Peyer's patch (tissue), 4 donors: ENCODE results near the gene MACROD2.

Experiments used
- POLR2A ChIP-seq, 2 donors: fragments of 450-650 bp; IDR thresholded peaks; one replicate each; pipeline ENCODE4 v1.5.1; 2017; ENCODE audit warnings: antibody characterized with exemption in 2 of 2, mild to moderate bottlenecking in 2 of 2, moderate library complexity in 2 of 2
- TF ChIP-seq, protein P1 (sequence below), 6 experiments: fragments of 450-650 bp in 4 of 6; fragments of 200-600 bp in 2 of 6; sonication (generic) in 1 of 6; IDR thresholded peaks; one replicate each; pipeline ENCODE4 v1.5.1; 2017 to 2019; ENCODE audit warnings: antibody characterized with exemption in 6 of 6, mild to moderate bottlenecking in 3 of 6, moderate library complexity in 1 of 6

DNA sequence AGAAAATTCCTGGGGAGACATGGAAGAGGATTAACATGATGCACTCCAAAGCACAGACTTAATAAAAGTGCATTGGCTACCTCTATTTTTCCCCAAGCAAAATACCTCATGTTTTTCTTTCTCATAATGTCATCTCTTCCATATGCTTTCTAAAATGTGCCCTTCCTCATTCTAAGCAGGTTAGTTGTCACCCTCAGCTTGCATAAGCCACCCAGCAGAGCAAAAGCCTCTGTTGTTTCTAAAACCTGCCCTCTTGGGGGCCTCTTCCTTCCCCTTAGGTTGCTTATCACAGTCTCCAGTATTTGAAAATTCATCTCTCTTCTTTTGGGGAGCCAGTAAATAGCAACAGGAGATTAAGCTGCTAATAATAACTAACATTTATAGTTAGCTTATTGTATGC, 525.7 kb downstream of the MACROD2 start:
- no peak for TF ChIP-seq POLR2A (IDR thresholded peaks at IDR 0.05)
- TF ChIP-seq, protein P1, sequence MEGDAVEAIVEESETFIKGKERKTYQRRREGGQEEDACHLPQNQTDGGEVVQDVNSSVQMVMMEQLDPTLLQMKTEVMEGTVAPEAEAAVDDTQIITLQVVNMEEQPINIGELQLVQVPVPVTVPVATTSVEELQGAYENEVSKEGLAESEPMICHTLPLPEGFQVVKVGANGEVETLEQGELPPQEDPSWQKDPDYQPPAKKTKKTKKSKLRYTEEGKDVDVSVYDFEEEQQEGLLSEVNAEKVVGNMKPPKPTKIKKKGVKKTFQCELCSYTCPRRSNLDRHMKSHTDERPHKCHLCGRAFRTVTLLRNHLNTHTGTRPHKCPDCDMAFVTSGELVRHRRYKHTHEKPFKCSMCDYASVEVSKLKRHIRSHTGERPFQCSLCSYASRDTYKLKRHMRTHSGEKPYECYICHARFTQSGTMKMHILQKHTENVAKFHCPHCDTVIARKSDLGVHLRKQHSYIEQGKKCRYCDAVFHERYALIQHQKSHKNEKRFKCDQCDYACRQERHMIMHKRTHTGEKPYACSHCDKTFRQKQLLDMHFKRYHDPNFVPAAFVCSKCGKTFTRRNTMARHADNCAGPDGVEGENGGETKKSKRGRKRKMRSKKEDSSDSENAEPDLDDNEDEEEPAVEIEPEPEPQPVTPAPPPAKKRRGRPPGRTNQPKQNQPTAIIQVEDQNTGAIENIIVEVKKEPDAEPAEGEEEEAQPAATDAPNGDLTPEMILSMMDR (IDR thresholded peaks at IDR 0.05), result no peak
